Neuronal stem cell (in vitro differentiated cells): ENCODE measurements around the gene STOML1.

Experiments
- DNase-seq: peaks from one replicate; pipeline ENCODE4 v3.0.0-alpha.2; 2013; ENCODE audit warnings: low spot score
- H2AFZ ChIP-seq: one replicate; pipeline ENCODE4 v1.6.1; 2013; ENCODE audit warnings: mild to moderate bottlenecking, low read length, inconsistent platforms
- H2AK5ac ChIP-seq: 2 replicates; pipeline ENCODE4 v1.6.1; 2013; ENCODE audit warnings: low read depth, mild to moderate bottlenecking, inconsistent platforms, low read length, moderate library complexity, mixed read lengths
- H2BK120ac ChIP-seq: 2 replicates; pipeline ENCODE4 v1.6.1; 2013; ENCODE audit warnings: low read depth, mild to moderate bottlenecking, inconsistent platforms, low read length, moderate library complexity, mixed read lengths
- H2BK12ac ChIP-seq: one replicate; pipeline ENCODE4 v1.6.1; 2013; ENCODE audit warnings: low read length, inconsistent platforms
- H2BK15ac ChIP-seq: 2 replicates; pipeline ENCODE4 v1.6.1; 2013; ENCODE audit warnings: mild to moderate bottlenecking, low read length, inconsistent platforms, mixed read lengths
- H2BK5ac ChIP-seq: one replicate; pipeline ENCODE4 v1.6.1; 2013; ENCODE audit warnings: inconsistent platforms, mild to moderate bottlenecking, low read length, moderate library complexity
- H3K14ac ChIP-seq: one replicate; pipeline ENCODE4 v1.6.1; 2013; ENCODE audit warnings: low read length, inconsistent platforms
- H3K18ac ChIP-seq: 2 replicates; pipeline ENCODE4 v1.6.1; 2013; ENCODE audit warnings: low read length, inconsistent platforms
- H3K23ac ChIP-seq: 2 replicates; pipeline ENCODE4 v1.6.1; 2013; ENCODE audit warnings: low read depth, mild to moderate bottlenecking, mixed read lengths, low read length, inconsistent platforms; ENCODE audit not compliant: poor library complexity
- H3K27ac ChIP-seq: replicated peaks from 3 replicates; pipeline ENCODE4 v1.5.1; 2013; ENCODE audit warnings: low read length, inconsistent platforms
- H3K27me3 ChIP-seq, 3 experiments: 2 replicates each; pipeline ENCODE4 v1.6.1; 2013; ENCODE audit warnings: low read length in 3 of 3, mild to moderate bottlenecking in 2 of 3, inconsistent platforms in 1 of 3, low read depth in 1 of 3, mixed read lengths in 1 of 3, moderate library complexity in 1 of 3; ENCODE audit not compliant: control insufficient read depth in 3 of 3, insufficient read depth in 3 of 3
- H3K36me3 ChIP-seq, 2 donors: replicated peaks in 1 of 2; 2 replicates each; pipeline ENCODE4 v1.6.1; 2013; ENCODE audit warnings: low read length in 2 of 2; ENCODE audit not compliant: control insufficient read depth in 2 of 2, insufficient read depth in 2 of 2
- H3K4ac ChIP-seq: 2 replicates; pipeline ENCODE4 v1.6.1; 2013; ENCODE audit warnings: inconsistent platforms, mild to moderate bottlenecking, low read length, moderate library complexity
- H3K4me1 ChIP-seq, 2 donors: 1 replicate in 1 of 2; 2 replicates in 1 of 2; pipeline ENCODE4 v1.6.1; 2013; ENCODE audit warnings: low read length in 2 of 2, low read depth in 1 of 2; ENCODE audit not compliant: control insufficient read depth in 2 of 2, insufficient read depth in 1 of 2
- H3K4me2 ChIP-seq: one replicate; pipeline ENCODE4 v1.6.1; 2013; ENCODE audit warnings: mild to moderate bottlenecking, low read length, inconsistent platforms; ENCODE audit not compliant: insufficient read depth, poor library complexity, severe bottlenecking
- H3K4me3 ChIP-seq, 2 donors: 2 replicates each; pipeline ENCODE4 v1.5.1; 2013; ENCODE audit warnings: low read length in 2 of 2, mild to moderate bottlenecking in 2 of 2, inconsistent platforms in 1 of 2, moderate library complexity in 1 of 2
- H3K79me1 ChIP-seq: one replicate; pipeline ENCODE4 v1.6.1; 2013; ENCODE audit warnings: low read depth, mild to moderate bottlenecking, inconsistent platforms, low read length, moderate library complexity
- H3K9ac ChIP-seq: one replicate; pipeline ENCODE4 v1.6.1; 2013; ENCODE audit warnings: mild to moderate bottlenecking, low read depth, low read length, inconsistent platforms; ENCODE audit not compliant: poor library complexity
- H3K9me3 ChIP-seq, 2 donors: replicated peaks in 1 of 2; 2 replicates each; pipeline versions ENCODE3 to v1.6.1; 2013; ENCODE audit warnings: low read length in 2 of 2, mild to moderate bottlenecking in 2 of 2, inconsistent platforms in 1 of 2, low read depth in 1 of 2, mixed read lengths in 1 of 2, moderate library complexity in 1 of 2; ENCODE audit not compliant: control insufficient read depth in 2 of 2, insufficient read depth in 1 of 2
- H4K8ac ChIP-seq: one replicate; pipeline ENCODE4 v1.6.1; 2013; ENCODE audit warnings: low read depth, mild to moderate bottlenecking, inconsistent platforms, low read length, moderate library complexity
- H4K91ac ChIP-seq: one replicate; pipeline ENCODE4 v1.6.1; 2013; ENCODE audit warnings: low read length, low read depth, mild to moderate bottlenecking, inconsistent platforms; ENCODE audit not compliant: poor library complexity
- WGBS, 2 donors: extraction: QIAGEN DNeasy Blood & Tissue Kit; methylation state at CpG; one replicate each; pipeline ENCODE4 v1.1.7; 2013; ENCODE audit warnings: missing lambda C conversion rate in 2 of 2, mixed read lengths in 1 of 2; ENCODE audit not compliant: insufficient read length in 2 of 2, insufficient replicate concordance in 1 of 2; ENCODE audit errors: extremely low coverage in 2 of 2; 5-methylcytosine and 5-hydroxymethylcytosine counted together

Gene STOML1

GRCh38 chr15:73946046-73946721 is 45.9 kb downstream of the STOML1 start:
- no peak overlapping the region for H3K9ac ChIP-seq
- H4K8ac ChIP-seq = no peak overlapping the region
- no peak overlapping the region for H4K91ac ChIP-seq
- no peak overlapping the region for H3K14ac ChIP-seq
- H2AK5ac ChIP-seq = no peak overlapping the region
- no peak overlapping the region for H2BK12ac ChIP-seq
- H2BK5ac ChIP-seq = no peak overlapping the region
- peak overlapping the region; percentile 11 for H3K18ac ChIP-seq
- no peaks in the 10 kb centered on the region for H3K9me3 ChIP-seq
- no peak overlapping the region for H3K23ac ChIP-seq
- H3K36me3 ChIP-seq = peaks cover 3 to 30% of the 10 kb centered on the region in 2 donors
- H3K27ac ChIP-seq = no peak overlapping the region
- H3K4ac ChIP-seq = no peak overlapping the region
- H2BK15ac ChIP-seq = peak overlapping the region; percentile 55
- H2BK120ac ChIP-seq = no peak overlapping the region
- H3K27me3 ChIP-seq = peaks cover 0 to 11% (median 0%) of the 10 kb centered on the region in 3 experiments
- H3K4me3 ChIP-seq = no peak overlapping the region
- no peak for DNase-seq
- no peak overlapping the region for H2AFZ ChIP-seq
- no CpG with 5 or more reads among the region's 17 CpGs for WGBS, 2 donors
- peaks cover 10 to 15% of the 10 kb centered on the region in 2 donors for H3K4me1 ChIP-seq
- peaks cover 2% of the 10 kb centered on the region for H3K79me1 ChIP-seq
- H3K4me2 ChIP-seq = no peak overlapping the region

DNA sequence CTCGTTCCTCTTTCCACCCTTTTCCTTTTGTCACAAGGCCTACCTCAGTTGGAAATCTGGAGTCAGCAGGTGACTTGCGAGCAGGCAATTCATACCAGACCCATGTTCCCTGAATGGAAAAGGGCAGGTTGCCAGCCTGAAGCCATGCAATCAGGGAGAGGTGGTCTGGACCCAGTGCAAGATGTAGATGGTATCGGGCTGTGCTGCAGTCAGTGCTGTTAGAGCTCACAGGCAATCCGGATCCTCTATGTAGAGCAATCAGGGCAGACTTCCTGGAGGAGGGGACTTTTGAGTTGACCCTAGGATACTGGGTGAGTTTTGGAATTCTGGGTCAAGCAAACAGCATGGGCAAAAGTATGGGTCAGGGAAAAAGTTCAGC is 47.0 kb downstream of the STOML1 start:
- no peak overlapping the region for H3K4ac ChIP-seq
- H3K27me3 ChIP-seq = peaks cover 0 to 8% (median 0%) of the 10 kb centered on the region in 3 experiments
- H2BK5ac ChIP-seq = no peak overlapping the region
- no peak overlapping the region for H2BK12ac ChIP-seq
- WGBS, 2 donors = no CpG with 5 or more reads among the region's 4 CpGs
- peaks cover 5 to 12% of the 10 kb centered on the region in 2 donors for H3K4me1 ChIP-seq
- H3K14ac ChIP-seq = no peak overlapping the region
- no peak overlapping the region for H2BK15ac ChIP-seq
- H3K9ac ChIP-seq = no peak overlapping the region
- H3K9me3 ChIP-seq = no peaks in the 10 kb centered on the region
- no peak overlapping the region for H2BK120ac ChIP-seq
- no peak overlapping the region for H4K8ac ChIP-seq
- no peak overlapping the region for H3K23ac ChIP-seq
- no peak for DNase-seq
- H3K4me3 ChIP-seq = no peak overlapping the region
- peaks cover 2 to 30% of the 10 kb centered on the region in 2 donors for H3K36me3 ChIP-seq
- H4K91ac ChIP-seq = no peak overlapping the region
- peaks cover 3% of the 10 kb centered on the region for H3K79me1 ChIP-seq
- no peak overlapping the region for H2AK5ac ChIP-seq
- H2AFZ ChIP-seq = no peak overlapping the region
- H3K4me2 ChIP-seq = no peak overlapping the region
- no peak overlapping the region for H3K27ac ChIP-seq
- no peak overlapping the region for H3K18ac ChIP-seq

GRCh38 chr15:73944161-73945129 is 47.6 kb downstream of the STOML1 start:
- no peak overlapping the region for H2BK12ac ChIP-seq
- peak overlapping the region; percentile 50 for H3K18ac ChIP-seq
- H2BK15ac ChIP-seq = peak overlapping the region; percentile 17
- H3K36me3 ChIP-seq = peaks cover 2 to 26% of the 10 kb centered on the region in 2 donors
- no peak overlapping the region for H3K4ac ChIP-seq
- H2BK120ac ChIP-seq = no peak overlapping the region
- no peak overlapping the region for H3K4me2 ChIP-seq
- peaks cover 0 to 8% (median 0%) of the 10 kb centered on the region in 3 experiments for H3K27me3 ChIP-seq
- no peak overlapping the region for H2BK5ac ChIP-seq
- H3K79me1 ChIP-seq = peaks cover 3% of the 10 kb centered on the region
- no peak overlapping the region for H4K91ac ChIP-seq
- H3K14ac ChIP-seq = no peak overlapping the region
- H3K9ac ChIP-seq = no peak overlapping the region
- no peak overlapping the region for H2AK5ac ChIP-seq
- peak; percentile 84 for DNase-seq
- peak overlapping the region in 1 of 2 donors; percentile 57 for H3K4me3 ChIP-seq
- H3K9me3 ChIP-seq = no peaks in the 10 kb centered on the region
- WGBS, 2 donors = no CpG with 5 or more reads among the region's 13 CpGs
- no peak overlapping the region for H4K8ac ChIP-seq
- no peak overlapping the region for H2AFZ ChIP-seq
- peaks cover 5 to 12% of the 10 kb centered on the region in 2 donors for H3K4me1 ChIP-seq
- no peak overlapping the region for H3K23ac ChIP-seq
- no peak overlapping the region for H3K27ac ChIP-seq
